Measurements from ENCODE around the gene ZNF488.

ZNF488 gene

DNA sequence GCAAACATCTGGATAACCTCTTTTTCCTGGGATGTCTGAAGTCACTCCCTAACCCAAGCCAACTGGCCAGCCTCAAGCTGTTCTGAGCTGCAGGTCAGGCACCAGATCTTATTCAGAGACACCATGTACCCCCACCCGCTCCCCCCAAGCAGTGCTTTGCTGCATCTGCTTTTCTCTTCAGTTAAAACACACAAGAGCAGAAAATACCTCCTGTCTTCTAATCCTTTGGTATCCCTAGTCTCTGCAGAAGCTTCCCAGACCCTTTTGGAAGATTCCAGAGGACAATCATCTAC lies 3.0 kb downstream of the ZNF488 start:
- no peak for DNase-seq

GRCh38 chr10:47380341-47381102 lies 3.6 kb downstream of the ZNF488 start:
- no peak for DNase-seq

DNA sequence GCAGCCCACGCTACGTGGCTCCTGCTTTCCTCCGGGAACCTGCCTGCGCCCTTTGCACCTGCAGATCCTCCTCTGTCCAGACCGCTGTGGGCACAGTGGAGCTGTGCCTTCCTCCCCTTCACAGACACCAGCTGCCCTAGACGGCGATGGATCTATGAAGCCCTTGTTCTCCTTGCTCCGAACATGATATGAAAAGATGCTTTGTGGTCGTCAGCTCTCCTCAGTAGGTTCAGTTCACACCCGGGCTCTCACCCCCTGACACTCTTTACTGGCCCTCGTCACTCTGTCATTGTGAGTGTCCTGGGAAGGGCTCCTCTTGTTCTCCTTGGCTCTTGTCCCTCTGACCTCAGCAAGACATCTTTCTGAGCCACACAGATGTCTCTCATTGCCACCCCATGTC lies 4.2 kb downstream of the ZNF488 start:
- no peak for DNase-seq

DNA sequence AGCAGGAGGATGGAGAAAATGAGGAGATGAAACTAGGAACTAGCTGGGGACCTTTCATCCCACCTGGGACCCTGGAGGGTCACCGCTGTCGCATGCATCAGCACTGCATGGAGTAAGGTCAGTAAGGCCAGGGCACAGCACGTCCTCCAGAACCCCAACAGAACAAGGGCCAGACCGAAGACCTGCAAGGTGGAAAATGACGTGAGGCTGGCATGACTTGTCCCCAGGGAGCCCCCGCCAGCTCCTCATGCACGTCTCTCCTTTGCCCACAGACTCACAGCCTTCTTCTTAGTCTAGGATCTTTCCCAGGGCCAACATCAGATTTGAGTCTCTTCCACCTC lies 4.7 kb downstream of the ZNF488 start:
- DNase-seq, result no peak

- no peak for DNase-seq
Observed at GRCh38 chr10:47378606-47379444, 5.3 kb downstream of the ZNF488 start.

GRCh38 chr10:47378183-47378510 lies 5.9 kb downstream of the ZNF488 start:
- DNase-seq, result no peak

GRCh38 chr10:47376522-47377220 lies 7.4 kb downstream of the ZNF488 start:
- DNase-seq, result no peak

- no peak for DNase-seq
Observed at GRCh38 chr10:47374611-47375536, 9.2 kb downstream of the ZNF488 start.

DNA sequence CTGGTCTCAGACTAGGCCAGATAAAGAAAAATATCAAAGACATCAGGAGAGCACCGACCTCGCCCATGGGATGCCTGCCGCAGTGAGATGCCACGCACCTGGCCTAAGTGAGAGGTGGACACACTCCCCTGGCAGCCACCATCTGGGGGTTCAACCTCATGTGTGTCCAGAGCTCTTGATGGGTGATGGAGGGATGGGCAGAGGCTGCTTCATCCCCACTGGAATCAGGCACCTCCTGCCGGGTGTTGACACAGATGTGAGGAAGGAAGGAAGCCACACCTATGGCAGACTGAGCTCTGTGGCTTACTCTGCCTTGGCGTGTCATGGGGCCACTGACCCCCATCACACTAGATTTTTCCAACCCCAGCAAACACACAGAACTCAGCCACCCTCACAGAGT lies 11.4 kb downstream of the ZNF488 start:
- DNase-seq, result no peak

DNA sequence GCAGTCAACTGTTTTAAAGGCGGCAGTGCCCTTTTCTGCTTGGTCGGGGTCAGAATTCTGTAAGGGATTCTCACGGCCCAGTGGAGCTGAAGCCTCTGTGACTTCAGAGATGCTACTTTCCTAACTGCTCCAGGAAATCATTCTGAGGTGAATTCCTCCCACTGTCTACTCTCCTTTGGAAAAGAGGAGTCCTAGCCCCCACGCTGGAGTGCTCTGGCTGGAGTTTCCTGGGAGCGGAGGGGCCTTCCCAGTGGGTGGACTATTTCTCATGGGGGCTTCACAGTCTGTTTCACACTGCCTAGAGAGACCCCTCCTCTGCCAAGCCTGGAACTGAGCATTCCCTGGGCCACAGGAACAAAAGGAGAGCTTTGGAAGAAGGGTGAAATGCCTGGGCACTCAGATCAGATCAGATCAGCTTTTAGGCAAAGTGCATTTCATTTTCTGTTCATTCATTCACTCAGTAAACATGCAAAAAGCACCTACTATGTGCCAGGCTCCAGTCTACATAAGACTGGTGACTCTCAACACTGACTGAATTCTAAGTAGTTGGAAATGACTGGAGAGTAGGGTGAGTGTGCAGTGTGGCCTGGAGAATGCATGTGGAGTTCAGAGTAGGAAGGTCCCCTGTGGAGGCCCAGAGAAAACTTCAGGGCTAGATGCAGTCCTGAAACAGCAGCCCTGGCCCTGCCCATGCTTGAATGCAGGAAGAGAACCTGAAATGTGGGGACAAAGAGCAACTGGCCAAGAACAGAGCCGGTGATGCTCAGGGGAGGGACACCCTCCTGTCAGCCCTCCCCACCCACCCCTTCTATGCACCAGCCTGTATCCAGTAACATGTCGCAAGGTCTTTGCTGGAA lies 12.2 kb downstream of the ZNF488 start:
- DNase-seq, result no peak

GRCh38 chr10:47370878-47371277 lies 13.2 kb downstream of the ZNF488 start:
- no peak for DNase-seq

- DNase-seq, result no peak
Observed at GRCh38 chr10:47370015-47370767, 13.9 kb downstream of the ZNF488 start.

DNA sequence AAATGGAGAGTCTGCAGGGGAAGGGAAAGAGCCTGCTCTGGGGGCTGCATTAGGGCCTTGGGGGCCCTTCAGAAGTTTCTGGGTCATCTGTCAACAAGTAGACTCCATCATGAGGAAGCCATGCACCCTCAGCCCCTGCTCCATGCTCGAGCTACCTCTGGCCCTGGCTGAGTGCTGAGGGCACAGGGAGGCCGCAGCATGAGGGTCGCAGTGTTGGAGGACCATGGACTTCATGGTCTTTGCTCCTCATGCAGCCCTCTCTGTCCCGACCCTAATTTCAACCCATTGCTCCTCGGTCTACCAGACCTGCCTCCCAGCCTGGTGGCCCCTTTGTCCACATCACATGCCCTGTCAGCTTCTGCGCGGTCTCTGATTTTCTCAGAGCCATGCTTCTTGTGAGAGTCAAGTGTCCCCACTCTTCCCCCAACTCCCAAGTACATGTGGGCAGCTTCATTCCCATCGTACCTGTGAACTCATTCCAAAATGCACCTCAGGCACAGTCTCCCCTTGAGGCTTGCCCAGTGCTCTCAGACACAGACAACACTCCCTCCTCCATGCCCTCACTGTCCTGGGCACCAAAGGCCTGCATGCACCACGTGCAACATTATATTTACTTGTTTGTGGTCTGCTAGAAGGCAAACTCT lies 14.7 kb downstream of the ZNF488 start:
- DNase-seq, result no peak

DNA sequence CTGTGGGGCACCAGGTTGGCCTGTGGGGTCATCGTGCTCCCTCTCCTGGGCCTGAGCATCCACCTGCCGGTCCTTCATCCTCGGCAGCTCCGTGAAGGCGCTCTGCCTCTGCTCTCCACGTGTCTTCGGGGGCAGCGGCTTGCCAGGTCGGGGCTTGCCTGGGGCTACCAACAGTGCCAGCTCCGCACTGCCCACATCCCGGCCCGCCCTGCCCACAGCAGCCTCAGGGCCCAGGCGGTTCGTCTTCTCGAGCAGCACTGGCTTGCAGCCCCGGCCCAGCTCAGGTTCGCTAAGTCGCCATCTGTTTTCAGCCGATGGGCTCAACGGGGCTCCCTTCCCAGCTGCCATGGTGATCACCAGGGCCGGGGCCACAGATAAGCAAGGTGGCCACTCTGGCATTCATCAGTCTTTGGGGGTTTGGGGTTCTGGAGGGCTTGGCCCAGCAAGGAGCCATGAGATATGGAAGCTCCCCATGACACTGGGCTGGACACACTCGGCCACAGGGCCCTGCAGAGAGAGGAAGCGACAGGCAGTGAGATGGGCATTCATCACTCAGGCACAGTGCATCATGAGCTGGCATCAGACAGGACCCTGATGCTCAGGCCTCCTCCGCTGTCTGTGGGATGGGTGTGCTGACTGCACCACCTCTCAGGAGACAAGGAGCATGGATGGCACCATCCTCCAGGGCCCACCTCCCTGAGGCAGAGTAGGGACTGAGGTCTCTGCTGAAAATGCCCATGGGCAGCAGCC lies 15.5 kb downstream of the ZNF488 start:
- no peak for DNase-seq

DNA sequence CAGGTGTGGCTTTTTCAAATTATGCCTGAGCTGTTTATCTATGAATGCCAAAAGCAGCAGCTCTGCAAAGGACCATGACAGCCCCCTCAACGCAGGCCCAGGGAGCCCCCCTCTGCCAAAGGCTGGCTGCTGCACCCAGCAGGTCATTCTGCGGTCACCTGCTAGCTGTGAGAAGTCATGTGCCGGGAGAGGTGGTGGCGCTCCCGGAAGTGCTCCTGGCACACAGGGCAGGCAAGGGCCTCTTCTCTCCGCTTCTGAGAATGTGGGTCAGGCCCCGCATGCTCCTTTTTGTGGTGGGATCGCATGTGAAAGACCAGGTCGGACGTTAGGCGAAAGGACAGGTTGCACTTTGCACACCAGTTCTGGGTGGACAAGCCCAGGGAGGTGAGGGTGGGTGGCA lies 16.4 kb downstream of the ZNF488 start:
- no peak for DNase-seq

DNA sequence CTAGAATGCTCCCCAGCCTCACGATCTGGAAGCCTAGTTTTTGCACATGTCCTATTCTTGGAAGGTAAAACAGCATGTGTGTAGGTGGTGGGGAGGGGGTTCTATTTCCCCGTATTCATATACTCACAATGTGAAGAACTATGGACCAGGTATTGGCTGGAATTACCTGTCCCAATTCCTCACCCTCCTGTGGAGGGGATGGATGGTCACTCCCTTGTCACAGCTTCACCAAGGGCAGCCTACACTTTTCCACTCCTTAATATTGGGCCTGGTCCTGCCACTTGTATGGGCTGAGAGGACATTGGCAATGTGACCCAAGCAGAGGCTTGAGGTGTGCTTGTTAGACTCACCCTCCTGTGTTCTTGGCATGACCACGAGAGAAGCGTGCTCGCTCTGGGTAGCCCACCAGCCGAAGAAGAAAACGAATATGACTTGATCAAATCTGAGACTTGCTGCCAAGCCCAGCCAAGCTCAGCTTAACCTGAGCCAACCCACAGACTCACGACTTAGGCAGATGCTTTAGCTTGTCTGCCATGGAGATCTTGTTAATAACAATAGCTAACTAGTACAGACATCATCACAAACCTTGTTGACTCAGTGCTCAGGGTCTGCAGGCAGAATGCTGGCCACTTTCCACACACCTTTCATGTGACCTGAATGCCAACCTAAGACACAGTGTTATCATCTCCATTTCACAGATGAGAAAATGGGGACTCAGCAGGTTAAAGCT lies 17.2 kb downstream of the ZNF488 start:
- no peak for DNase-seq

GRCh38 chr10:47366181-47366631 lies 17.9 kb downstream of the ZNF488 start:
- no peak for DNase-seq

- DNase-seq, result no peak
Observed at GRCh38 chr10:47365431-47366180, 18.5 kb downstream of the ZNF488 start.
